HL-60/S4 (cell line): ENCODE results near the gene DBNL.

Experiments
- in situ Hi-C: fragments of 300-500 bp; cut with MboI; formaldehyde crosslinking; loops from 2 replicates; pipeline ENCODE4 v1.14.3; 2022; ENCODE audit warnings: low sequenced_read_pairs

Gene DBNL

GRCh38 chr7:44060948-44061644 lies 16.6 kb downstream of the DBNL start:
- in situ Hi-C loops: no loop called here

- in situ Hi-C loops: no loop called here
Measured at GRCh38 chr7:44061645-44062179, 17.2 kb downstream of the DBNL start.

DNA sequence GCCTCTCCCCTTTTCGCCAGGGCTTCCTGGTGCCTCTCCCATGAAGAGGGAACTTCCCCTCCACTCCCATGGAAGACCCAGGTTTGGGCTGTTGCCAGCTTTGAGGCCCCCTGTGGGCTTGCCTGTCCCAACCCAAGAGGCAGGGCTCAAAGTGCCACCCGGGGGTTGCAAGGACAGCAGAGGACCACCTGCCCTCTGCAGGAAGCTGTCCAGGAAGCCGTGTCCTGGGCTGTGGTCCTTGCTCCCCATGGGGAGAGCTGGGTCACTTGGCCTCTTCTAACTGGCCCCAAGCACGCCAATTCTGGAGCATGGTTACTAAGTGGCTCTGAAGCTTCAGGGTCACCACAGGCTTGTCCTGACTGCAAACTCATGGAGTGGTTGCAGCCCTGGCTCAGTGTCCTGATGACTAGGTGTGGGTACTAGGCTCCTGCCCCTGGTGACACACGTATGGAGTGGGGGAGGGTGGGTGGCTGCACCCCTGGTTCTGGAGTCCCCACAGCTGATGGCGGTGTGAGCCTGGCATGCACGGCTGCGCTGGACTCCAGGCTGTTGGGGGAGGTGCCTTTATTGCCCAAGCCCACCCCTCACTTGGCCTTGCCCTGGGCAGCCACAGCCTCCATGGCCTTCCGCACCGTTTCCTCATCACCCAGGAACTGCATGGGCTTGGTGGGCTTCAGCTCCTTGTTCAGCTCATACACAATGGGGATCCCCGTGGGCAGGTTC lies 17.8 kb downstream of the DBNL start:
- in situ Hi-C loops: no loop called here

DNA sequence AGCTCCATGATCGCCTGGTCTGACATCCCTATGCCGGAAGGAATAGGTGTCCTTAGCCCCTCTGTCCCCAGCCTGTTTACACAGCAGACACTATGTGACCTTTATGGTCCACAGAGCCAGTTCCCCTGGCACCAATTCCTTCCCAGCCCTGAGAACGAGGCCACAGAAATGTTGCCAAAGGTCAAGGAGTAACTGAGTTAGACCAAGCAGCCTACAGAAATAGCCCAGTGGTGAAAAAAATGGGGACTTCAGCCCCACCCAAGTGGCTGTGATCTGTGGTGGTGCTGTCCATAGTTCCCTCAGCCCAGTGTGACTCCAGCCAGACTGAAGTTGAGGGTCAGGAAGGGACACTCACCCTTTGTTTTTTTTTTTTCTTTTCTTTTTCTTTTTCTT lies 18.4 kb downstream of the DBNL start:
- in situ Hi-C loops: no loop called here

GRCh38 chr7:44063547-44063893 lies 19.0 kb downstream of the DBNL start:
- in situ Hi-C loops: no loop called here

DNA sequence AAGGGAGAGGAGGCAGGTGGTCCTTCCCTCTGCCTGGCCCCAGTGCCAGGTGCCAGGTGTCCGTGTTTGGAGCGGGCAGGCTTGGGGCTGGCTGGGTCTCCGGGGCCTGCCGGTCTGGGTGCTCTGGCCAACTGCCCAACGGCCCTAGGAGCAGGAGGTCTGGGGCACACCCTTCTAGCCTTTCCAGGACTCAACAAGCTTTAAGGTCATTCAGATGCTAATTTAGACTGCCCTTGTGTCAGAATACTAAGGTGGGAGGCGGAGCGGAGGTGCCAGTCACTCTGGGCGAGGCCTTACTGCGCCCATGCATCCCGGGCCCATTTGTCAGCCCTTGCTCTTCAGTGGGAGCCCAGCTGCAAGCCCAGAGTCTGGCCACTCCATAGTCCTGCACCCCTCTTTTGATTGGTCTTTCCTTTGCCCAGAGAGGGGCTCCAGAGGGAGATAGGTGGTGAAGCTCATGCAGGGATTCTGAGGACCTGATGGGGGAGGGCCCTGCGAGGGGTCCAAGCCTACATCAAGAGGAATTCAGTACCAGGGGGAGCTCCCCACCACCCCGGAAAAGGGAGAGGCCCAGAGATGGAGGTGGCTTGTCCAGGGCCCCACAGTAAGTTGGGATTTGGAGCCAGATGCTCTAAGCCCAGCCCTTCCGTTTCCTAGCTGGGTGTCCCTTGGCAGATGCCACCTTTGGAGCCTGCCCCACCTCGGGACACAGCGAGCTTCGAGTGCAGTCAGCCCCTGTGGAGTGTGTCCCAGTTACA lies 19.6 kb downstream of the DBNL start:
- in situ Hi-C loops: no loop called here

DNA sequence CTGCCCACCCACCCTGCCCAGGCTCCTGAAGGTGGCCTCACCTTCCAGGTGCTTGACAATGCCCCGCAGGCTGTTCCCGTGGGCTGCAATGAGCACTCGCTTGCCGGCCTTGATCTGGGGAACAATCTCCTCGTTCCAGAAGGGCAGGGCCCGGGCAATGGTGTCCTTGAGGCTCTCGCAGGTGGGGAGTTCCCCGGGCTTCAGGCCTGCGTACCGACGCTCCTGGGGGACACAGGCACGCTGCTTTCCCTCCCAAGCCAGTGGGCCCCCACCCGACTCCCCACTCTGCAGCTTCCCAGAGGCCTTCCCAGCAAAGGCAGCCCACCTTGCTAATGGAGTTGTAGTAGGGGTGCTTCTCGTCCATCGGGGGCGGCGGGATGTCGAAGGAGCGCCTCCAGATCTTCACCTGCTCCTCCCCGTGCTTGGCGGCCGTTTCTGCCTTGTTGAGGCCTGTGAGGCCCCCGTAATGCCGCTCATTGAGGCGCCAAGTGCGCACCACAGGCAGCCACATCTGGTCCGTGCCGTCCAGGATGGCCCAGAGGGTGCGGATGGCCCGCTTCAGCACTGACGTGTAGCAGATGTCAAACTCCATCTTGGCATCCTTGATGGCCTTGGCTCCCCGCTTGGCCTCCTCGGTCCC lies 20.4 kb downstream of the DBNL start:
- in situ Hi-C loops: no loop called here

GRCh38 chr7:44065431-44066110 lies 21.1 kb downstream of the DBNL start, which contains the start of gene PGAM2:
Gene PGAM2 (minus strand): TSS chr7:44065567. CDS start chr7:44065529, 38 bp downstream.
- in situ Hi-C loops: no loop called here

DNA sequence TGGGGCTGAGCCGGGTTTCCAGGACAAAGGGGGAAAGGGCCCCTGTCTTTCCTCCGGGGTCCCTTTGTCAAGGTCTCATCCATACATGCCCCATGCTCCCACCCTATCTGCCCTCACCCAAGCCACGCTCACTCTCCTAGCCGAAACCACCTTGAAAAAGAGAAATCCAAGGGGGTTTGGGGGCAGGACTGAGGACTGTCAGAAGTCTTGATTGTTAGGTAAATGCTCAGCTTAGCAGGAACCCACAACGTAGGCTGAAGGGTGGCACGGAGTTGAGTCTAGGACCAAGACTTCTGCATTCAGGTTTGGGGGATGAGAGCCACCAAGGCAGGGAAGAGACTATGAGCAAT lies 21.6 kb downstream of the DBNL start:
- in situ Hi-C loops: no loop called here

DNA sequence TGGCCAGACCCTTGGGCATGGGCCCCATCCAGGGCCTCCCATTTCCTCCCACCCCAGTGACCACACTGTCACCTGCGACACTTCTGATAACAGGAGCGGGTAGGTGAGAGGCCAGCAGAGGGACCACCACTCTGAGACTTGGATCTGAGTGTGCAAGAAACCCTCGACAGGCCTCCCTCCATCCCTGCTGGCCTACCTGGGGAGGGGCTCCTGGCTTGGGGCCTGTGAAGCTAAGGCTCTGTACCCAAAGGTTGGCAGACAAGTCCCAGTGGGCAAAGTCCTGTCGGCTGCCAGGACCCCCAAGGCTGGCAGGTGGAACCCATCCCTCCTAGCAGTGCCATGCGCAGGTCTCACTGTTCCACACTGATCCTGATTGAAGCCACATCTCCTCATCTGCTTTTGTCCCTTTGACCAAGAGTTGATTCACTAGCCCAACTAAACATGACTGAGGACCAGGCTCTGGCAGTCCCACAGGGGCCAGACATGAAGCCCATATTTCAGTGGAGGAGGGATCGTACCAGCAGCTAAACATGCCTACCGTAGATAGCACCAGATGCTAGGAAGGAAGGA lies 22.1 kb downstream of the DBNL start:
- in situ Hi-C loops: no loop called here

GRCh38 chr7:44067064-44067951 lies 22.8 kb downstream of the DBNL start:
- in situ Hi-C loops: no loop called here

GRCh38 chr7:44068054-44068453 lies 23.6 kb downstream of the DBNL start:
- in situ Hi-C loops: no loop called here

DNA sequence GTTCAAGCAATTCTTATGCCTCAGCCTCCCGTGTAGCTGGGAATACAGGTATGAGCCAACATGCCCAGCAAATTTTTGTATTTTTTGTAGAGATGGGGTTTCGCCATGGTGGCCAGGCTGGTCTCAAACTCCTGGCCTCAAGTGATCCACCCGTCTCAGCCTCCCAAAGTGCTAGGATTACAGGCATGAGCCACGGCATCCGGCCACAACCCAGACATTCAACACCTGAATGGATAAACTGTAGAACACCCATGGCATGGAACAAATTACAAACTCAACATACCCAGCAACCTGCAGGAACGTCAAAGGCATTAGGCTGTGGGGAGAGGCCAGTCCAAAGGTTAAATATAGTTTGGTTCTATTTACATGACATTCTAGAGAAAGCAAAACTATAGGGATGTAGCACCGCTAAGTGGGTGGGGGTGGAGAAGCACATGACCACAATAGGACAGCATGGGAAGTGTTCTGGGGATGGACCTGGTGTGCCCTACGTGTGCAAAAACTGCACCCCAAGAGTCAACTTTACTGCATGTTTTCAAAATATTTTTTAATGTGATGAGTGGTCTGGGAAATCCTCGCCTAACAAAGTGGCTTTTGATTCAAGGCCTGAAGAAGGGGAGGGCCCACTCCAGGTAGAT lies 27.3 kb downstream of the DBNL start:
- in situ Hi-C loops: no loop called here

DNA sequence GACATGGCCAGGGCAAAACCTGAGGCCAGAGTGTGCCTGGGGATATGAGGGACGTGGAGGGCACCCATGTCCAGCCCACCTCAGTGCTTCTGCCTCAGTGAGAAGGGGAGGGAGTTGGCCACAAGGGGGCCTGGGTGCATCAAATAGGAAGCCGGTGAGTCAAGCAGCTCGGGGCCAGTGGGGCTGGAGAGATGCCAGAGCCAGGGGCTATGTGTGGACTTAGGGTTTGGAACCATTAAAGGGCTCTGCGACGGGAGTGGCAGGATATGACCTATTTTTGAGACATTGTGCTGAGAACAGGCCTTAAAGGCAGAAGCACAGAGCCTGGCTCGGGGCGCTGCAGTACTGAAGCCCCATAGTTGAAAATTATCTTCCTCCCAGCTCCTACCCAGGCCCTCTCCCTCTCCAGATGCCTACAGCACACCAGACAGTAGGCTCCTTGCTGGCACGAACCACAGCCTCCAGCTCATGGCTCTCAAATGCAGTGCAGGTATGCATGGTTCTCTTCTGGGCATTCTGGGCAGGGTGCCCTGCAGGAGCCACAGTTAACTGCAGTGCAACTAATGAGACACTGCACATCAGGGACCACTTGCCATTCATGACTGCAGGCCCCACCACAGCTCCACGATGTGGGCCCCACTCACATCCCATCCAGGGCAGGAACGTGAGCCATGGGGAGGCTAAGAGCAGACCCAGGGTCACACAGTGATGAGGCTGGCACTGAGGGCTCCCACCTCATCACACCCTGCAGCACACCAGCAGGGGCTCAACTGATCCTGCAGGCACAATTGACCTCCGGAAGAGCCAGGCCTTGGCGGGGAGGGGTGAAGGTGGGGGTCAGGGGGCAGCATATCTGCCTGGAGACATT lies 28.1 kb downstream of the DBNL start:
- in situ Hi-C loops: no loop called here

GRCh38 chr7:44073664-44074348 lies 29.3 kb downstream of the DBNL start:
- in situ Hi-C loops: no loop called here

- in situ Hi-C loops: no loop called here
Measured at GRCh38 chr7:44074349-44074695, 29.8 kb downstream of the DBNL start.

GRCh38 chr7:44075296-44076075 lies 31.0 kb downstream of the DBNL start:
- in situ Hi-C loops: no loop called here
